ELR (cell line): ENCODE results near the gene CHD9.
"Not testable (repeated sequence)": the region's sequence is repeated elsewhere in the genome, so short reads cannot be mapped to it uniquely, and the experiment has no call there.

ENCODE experiments used
- DNase-seq: peaks from one replicate; pipeline ENCODE4 v3.0.0-alpha.2; 2015; ENCODE audit warnings: low read depth

The CHD9 gene

GRCh38 chr16:53207810-53208752, 153.3 kb downstream of the CHD9 start:
- peak; percentile 91 for DNase-seq

DNA sequence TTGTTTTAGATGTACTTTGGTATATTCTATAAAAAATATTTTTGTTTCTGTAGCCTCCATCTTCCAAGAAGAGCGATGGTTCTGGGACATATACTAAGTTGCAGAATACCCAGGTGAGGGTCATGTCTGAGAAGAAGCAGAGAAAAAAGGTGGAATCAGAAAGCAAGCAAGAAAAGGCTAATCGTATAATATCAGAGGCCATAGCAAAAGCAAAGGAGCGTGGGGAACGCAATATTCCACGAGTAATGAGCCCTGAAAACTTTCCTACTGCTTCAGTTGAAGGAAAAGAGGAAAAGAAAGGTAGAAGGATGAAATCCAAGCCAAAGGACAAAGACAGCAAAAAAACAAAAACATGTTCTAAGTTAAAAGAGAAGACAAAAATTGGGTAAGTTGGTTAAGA, 154.6 kb downstream of the CHD9 start:
- DNase-seq, result peak; percentile 17

- no peak for DNase-seq
These were observed 155.1 kb downstream of the CHD9 start for GRCh38 chr16:53209877-53210276.

GRCh38 chr16:53211253-53211652, 156.5 kb downstream of the CHD9 start:
- no peak for DNase-seq

GRCh38 chr16:53212893-53213223, 158.1 kb downstream of the CHD9 start:
- peak; percentile 16 for DNase-seq

GRCh38 chr16:53213542-53213941, 158.8 kb downstream of the CHD9 start:
- no peak for DNase-seq

DNA sequence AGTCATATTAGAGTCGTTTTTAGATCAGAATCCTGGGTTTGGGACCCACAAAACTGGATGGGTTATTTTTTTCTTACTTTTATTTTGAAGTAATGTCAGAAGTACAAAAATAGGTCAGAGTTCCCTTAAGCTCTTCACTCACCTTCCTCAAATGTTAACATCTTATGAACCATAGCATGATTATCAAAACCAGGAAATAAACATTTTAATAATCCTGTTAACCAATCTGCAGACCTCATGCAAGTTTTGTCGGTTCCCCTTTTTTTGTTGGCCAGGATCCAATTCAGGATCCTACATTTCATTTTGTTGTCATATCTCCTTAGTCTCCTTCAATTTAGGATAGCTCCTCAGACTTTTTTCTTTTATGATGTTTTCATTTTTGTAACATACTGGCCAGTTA, 162.0 kb downstream of the CHD9 start:
- DNase-seq, result no peak

GRCh38 chr16:53219371-53219770, 164.6 kb downstream of the CHD9 start:
- no peak for DNase-seq

- DNase-seq, result peak; percentile 85
These were observed 165.1 kb downstream of the CHD9 start for GRCh38 chr16:53219795-53220454.

DNA sequence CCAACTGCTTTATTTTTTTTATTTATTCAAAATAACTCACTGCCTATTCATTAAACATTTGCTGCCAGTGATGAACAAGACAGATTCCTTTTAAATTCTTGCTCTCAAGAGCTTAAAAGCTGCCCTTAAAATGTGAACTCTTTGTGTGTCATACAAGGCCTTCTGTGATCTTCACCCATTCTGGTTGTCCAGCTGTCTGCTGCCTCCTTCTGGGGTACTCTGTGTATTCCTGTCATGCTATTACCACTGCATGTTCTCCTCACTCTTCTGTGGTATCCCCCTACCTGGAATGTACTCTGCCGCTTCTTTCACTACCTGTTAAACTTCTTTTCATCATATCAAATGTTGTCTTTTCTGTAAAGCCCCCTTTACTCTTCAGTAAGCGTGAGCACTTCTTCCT, 165.8 kb downstream of the CHD9 start:
- DNase-seq, result peak; percentile 43

GRCh38 chr16:53224951-53225533, 170.3 kb downstream of the CHD9 start:
- DNase-seq, result peak; percentile 48

- DNase-seq, result no peak
These were observed 178.2 kb downstream of the CHD9 start for GRCh38 chr16:53232826-53233529.

- no peak for DNase-seq
These were observed 180.0 kb downstream of the CHD9 start for GRCh38 chr16:53234836-53235235.

DNA sequence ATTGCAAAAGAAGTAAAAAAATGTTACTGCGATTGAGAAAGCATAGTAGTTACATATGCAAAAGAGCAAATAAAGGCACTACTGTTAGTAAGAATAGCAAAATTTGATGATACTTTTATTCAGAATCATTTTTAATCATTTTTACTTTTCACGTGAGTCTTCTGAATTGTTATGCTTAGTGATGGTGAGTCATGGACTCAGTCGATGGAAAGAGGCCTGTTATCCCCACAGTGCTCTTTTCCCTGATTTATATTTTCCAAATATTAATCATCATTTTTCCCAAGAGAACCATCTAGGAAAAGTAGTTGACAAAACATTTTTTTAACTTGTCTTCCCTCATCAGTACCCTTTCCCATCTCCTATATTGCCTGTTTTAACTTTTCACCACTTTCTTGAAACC, 181.1 kb downstream of the CHD9 start:
- peak; percentile 47 for DNase-seq

GRCh38 chr16:53249331-53249730, 194.5 kb downstream of the CHD9 start:
- DNase-seq, result no peak

DNA sequence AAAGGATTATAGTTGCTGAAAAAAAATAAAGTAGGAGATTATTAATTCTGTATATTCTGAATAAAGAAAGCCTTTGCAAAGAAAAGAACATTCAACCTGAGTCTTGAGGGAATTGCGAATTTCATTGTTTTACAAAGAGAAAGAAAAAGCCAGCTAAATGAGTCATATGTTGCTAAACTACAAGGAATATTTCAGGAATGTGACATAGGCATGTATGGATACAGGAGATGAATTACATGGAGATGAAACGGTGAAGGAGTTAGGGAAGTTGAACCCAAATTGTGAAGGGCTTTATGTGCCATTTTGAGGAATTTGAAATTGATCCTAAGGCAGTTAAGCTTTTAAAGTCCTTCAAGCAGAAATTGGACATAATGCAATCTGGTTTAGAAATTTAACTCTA, 202.2 kb downstream of the CHD9 start:
- DNase-seq, result peak; percentile 80

GRCh38 chr16:53258809-53259208, 204.0 kb downstream of the CHD9 start:
- no peak for DNase-seq

DNA sequence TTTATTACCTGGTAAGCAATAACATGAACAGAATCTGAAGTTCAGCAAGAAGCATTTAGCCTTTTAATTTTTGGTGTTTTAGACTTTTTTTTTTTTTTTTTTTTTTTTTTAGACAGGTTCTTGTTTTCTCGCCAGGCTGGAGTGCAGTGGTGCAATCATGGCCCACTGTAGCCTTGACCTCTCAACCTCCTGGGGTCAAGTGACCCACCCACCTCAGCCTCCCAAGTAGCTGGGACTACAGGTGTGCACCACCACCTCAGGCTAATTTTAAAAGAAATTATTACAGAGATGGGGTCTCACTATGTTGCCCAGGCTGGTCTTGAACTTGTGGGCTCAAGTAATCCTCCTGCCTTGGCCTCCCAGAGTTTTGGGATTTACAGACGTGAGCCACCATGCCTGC, 206.5 kb downstream of the CHD9 start:
- DNase-seq, result no peak

GRCh38 chr16:53262645-53263044, 207.9 kb downstream of the CHD9 start:
- no peak for DNase-seq

- DNase-seq, result no peak
These were observed 211.4 kb downstream of the CHD9 start for GRCh38 chr16:53266156-53266555.

DNA sequence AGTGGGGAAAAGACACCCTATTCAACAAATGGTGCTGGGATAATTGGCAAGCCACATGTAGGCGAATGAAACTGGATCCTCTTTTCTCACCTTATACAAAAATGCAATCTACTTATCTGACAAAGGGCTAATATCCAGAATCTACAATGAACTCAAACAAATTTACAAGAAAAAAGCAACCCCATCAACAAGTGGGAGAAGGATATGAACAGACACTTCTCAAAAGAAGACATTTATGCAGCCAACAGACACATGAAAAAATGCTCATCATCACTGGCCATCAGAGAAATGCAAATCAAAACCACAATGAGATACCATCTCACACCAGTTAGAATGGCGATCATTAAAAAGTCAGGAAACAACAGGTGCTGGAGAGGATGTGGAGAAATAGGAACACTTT, 223.7 kb downstream of the CHD9 start:
- not testable (repeated sequence) for DNase-seq

DNA sequence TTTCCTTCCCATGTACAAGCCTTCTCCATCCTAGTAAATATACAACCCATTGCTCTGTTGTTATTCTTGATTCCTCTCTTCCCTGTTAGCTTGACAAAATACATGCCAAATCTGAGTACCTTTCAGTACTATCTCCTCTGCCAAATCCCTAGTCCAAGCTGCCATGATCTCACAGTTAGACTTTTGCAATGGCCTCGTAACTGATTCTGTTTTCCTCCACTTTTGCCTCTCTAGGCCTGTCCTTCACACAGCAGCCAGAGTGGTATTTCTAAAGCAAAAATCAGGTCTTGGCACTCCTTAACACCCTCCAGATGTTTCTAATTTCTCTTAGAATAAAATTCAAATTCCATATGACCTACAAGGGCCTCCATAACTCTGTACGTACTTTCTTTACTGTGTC, 226.5 kb downstream of the CHD9 start:
- DNase-seq, result no peak

GRCh38 chr16:53281859-53282258, 227.1 kb downstream of the CHD9 start:
- no peak for DNase-seq
